ENCODE data around the gene MINK1.

The MINK1 gene

GRCh38 chr17:4886830-4887229 lies 53.7 kb downstream of the MINK1 start:
- Histone ChIP-seq H3K27ac (ENCODE audit: low read length) (no peak overlapping the region), H3K9me3 (ENCODE audit: insufficient read depth, low read depth, low read length) (no peaks in the 10 kb centered on the region), H3K4me1 (ENCODE audit: insufficient read depth, low read length) (no peaks in the 10 kb centered on the region), H3K4me3 (ENCODE audit: low read length) (no peak overlapping the region), H3K9ac (ENCODE audit: low read depth, low read length) (no peak overlapping the region), H3K36me3 (ENCODE audit: insufficient read depth, low read depth, low read length) (peaks cover 58% of the 10 kb centered on the region), H3K27me3 (ENCODE audit: insufficient read depth, low read length) (no peaks in the 10 kb centered on the region)

- no peaks in the 10 kb centered on the region for H3K27me3 ChIP-seq (ENCODE audit: insufficient read depth, low read length)
- H3K9ac ChIP-seq (ENCODE audit: low read depth, low read length) = no peak overlapping the region
- H3K4me3 ChIP-seq (ENCODE audit: low read length) = no peak overlapping the region
- no peaks in the 10 kb centered on the region for H3K9me3 ChIP-seq (ENCODE audit: insufficient read depth, low read depth, low read length)
- H3K4me1 ChIP-seq (ENCODE audit: insufficient read depth, low read length) = no peaks in the 10 kb centered on the region
- peaks cover 57% of the 10 kb centered on the region for H3K36me3 ChIP-seq (ENCODE audit: insufficient read depth, low read depth, low read length)
- H3K27ac ChIP-seq (ENCODE audit: low read length) = no peak overlapping the region
These were observed 54.4 kb downstream of the MINK1 start for GRCh38 chr17:4887581-4887980.

DNA sequence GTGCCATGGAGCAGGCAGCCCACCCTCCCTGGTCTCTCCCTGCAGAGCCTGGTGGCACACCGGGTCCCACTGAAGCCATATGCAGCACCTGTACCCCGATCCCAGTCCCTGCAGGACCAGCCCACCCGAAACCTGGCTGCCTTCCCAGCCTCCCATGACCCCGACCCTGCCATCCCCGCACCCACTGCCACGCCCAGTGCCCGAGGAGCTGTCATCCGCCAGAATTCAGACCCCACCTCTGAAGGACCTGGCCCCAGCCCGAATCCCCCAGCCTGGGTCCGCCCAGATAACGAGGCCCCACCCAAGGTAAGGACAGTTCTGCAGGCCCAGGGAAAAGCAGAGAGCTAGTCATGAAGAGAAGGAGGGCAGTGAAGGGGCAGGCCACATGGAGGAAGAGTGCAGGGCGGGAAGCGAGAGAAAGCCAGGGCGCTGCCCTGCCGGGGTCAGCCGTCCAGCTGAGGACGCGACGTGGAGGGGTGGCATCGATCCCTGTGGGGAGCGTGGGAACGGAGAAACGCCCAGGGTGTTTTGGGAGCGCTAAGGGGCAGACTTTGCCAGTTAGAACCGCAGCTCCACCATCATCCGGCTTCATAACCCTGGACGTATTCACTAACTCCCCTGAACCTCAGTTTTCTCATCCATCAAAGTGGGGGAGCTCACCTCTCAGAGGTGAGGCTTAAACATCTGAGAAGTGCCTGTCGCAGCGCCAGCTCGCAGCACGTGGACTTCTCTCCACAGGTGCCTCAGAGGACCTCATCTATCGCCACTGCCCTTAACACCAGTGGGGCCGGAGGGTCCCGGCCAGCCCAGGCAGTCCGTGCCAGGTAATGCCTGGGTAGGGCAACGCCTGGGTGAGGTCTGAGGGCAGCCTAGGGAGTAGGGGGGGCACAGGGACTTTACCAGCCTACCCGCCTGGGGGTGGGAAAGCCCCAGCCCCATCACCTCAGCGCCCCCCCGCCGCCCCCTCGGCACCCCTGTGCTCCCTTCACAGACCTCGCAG lies 58.6 kb downstream of the MINK1 start:
- no peaks in the 10 kb centered on the region for H3K9me3 ChIP-seq (ENCODE audit: insufficient read depth, low read depth, low read length)
- no peak overlapping the region for H3K4me3 ChIP-seq (ENCODE audit: low read length)
- no peaks in the 10 kb centered on the region for H3K27me3 ChIP-seq (ENCODE audit: insufficient read depth, low read length)
- H3K4me1 ChIP-seq (ENCODE audit: insufficient read depth, low read length) = no peaks in the 10 kb centered on the region
- H3K36me3 ChIP-seq (ENCODE audit: insufficient read depth, low read depth, low read length) = peaks cover 62% of the 10 kb centered on the region
- no peak overlapping the region for H3K9ac ChIP-seq (ENCODE audit: low read depth, low read length)
- H3K27ac ChIP-seq (ENCODE audit: low read length) = no peak overlapping the region

GRCh38 chr17:4892499-4893221 lies 59.5 kb downstream of the MINK1 start:
- Histone ChIP-seq H3K36me3 (ENCODE audit: insufficient read depth, low read depth, low read length) (peaks cover 61% of the 10 kb centered on the region), H3K9ac (ENCODE audit: low read depth, low read length) (no peak overlapping the region), H3K4me1 (ENCODE audit: insufficient read depth, low read length) (no peaks in the 10 kb centered on the region), H3K4me3 (ENCODE audit: low read length) (no peak overlapping the region), H3K27me3 (ENCODE audit: insufficient read depth, low read length) (no peaks in the 10 kb centered on the region), H3K27ac (ENCODE audit: low read length) (no peak overlapping the region), H3K9me3 (ENCODE audit: insufficient read depth, low read depth, low read length) (no peaks in the 10 kb centered on the region)

DNA sequence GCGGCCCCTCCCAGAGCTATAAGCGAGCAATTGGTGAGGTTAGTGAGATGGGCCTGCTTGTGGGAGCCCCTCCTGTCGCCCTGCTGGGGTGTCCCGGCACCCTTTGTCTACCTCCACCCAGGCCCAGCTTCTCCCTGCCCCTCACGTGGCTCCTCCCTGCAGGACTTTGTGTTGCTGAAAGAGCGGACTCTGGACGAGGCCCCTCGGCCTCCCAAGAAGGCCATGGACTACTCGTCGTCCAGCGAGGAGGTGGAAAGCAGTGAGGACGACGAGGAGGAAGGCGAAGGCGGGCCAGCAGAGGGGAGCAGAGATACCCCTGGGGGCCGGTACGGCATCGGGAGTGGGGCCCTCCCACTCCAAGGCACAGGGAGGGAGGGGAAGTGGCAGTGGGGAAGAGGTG lies 60.1 kb downstream of the MINK1 start:
- H3K9ac ChIP-seq (ENCODE audit: low read depth, low read length) = no peak overlapping the region
- no peak overlapping the region for H3K4me3 ChIP-seq (ENCODE audit: low read length)
- H3K9me3 ChIP-seq (ENCODE audit: insufficient read depth, low read depth, low read length) = no peaks in the 10 kb centered on the region
- H3K4me1 ChIP-seq (ENCODE audit: insufficient read depth, low read length) = no peaks in the 10 kb centered on the region
- H3K27me3 ChIP-seq (ENCODE audit: insufficient read depth, low read length) = no peaks in the 10 kb centered on the region
- no peak overlapping the region for H3K27ac ChIP-seq (ENCODE audit: low read length)
- H3K36me3 ChIP-seq (ENCODE audit: insufficient read depth, low read depth, low read length) = peaks cover 61% of the 10 kb centered on the region

DNA sequence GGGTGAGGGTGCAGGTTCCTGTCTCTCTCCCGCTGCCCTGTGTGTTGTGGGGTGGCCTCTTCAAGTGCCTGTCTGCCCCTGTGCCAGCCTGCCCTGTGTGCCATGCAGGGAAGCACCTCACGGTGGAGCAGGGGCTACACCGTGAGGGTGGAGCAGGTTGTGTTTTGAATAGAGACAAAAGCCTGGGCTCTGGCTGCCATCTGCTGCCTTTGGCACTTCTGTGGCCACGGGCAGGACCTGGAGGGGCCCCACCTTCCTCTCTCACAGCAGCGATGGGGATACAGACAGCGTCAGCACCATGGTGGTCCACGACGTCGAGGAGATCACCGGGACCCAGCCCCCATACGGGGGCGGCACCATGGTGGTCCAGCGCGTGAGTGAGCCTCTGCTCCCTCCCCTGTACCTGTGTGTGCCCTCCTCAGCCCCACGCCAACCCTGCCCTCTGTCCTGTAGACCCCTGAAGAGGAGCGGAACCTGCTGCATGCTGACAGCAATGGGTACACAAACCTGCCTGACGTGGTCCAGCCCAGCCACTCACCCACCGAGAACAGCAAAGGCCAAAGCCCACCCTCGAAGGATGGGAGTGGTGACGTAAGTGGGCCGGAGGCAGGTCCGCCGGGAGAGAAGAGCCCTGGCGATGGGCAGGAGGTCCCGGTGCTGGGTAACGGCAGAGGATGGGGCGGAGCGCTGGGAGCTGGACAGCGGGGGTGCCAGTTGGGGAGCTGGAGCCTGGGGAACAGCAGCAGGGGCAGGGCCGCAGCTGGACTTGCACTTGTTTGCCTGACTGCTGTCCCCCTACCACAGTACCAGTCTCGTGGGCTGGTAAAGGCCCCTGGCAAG lies 60.8 kb downstream of the MINK1 start:
- Histone ChIP-seq H3K4me3 (ENCODE audit: low read length) (no peak overlapping the region), H3K36me3 (ENCODE audit: insufficient read depth, low read depth, low read length) (peaks cover 61% of the 10 kb centered on the region), H3K9me3 (ENCODE audit: insufficient read depth, low read depth, low read length) (no peaks in the 10 kb centered on the region), H3K9ac (ENCODE audit: low read depth, low read length) (no peak overlapping the region), H3K4me1 (ENCODE audit: insufficient read depth, low read length) (no peaks in the 10 kb centered on the region), H3K27me3 (ENCODE audit: insufficient read depth, low read length) (no peaks in the 10 kb centered on the region), H3K27ac (ENCODE audit: low read length) (no peak overlapping the region)

DNA sequence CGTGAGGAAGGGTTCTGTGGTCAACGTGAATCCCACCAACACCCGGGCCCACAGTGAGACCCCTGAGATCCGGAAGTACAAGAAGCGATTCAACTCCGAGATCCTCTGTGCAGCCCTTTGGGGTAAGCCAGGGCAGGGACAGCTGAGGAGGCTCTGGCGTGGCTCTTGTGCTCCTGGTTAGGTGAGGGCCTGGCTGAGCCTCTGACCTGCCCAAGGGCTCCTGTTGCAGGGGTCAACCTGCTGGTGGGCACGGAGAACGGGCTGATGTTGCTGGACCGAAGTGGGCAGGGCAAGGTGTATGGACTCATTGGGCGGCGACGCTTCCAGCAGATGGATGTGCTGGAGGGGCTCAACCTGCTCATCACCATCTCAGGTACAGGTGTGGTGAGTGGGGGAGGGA lies 62.0 kb downstream of the MINK1 start:
- peaks cover 61% of the 10 kb centered on the region for H3K36me3 ChIP-seq (ENCODE audit: insufficient read depth, low read depth, low read length)
- H3K4me3 ChIP-seq (ENCODE audit: low read length) = no peak overlapping the region

DNA sequence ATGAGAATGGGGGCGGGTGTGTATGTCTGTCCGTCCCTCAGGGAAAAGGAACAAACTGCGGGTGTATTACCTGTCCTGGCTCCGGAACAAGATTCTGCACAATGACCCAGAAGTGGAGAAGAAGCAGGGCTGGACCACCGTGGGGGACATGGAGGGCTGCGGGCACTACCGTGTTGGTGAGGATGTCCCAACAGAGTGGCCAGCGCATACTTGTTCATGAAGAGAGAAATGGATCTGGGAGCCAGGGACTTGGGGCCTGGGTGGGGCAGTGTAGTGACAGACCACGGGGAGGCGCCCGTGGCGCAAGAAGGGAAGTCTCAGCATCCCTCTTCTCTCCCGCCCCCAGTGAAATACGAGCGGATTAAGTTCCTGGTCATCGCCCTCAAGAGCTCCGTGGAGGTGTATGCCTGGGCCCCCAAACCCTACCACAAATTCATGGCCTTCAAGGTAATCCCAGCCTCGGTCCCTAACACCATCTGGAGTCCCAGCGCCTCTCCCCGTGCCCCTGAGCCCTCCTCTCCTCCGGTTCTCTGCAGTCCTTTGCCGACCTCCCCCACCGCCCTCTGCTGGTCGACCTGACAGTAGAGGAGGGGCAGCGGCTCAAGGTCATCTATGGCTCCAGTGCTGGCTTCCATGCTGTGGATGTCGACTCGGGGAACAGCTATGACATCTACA lies 62.7 kb downstream of the MINK1 start:
- Histone ChIP-seq H3K9ac (ENCODE audit: low read depth, low read length) (no peak overlapping the region), H3K4me3 (ENCODE audit: low read length) (no peak overlapping the region), H3K36me3 (ENCODE audit: insufficient read depth, low read depth, low read length) (peaks cover 54% of the 10 kb centered on the region), H3K9me3 (ENCODE audit: insufficient read depth, low read depth, low read length) (no peaks in the 10 kb centered on the region), H3K27me3 (ENCODE audit: insufficient read depth, low read length) (peaks cover 6% of the 10 kb centered on the region; the same call in 1 of the 2 replicates), H3K27ac (ENCODE audit: low read length) (no peak overlapping the region), H3K4me1 (ENCODE audit: insufficient read depth, low read length) (no peaks in the 10 kb centered on the region)

More for the DNA sequence above, 62.0 kb downstream of the MINK1 start:
- peaks cover 6% of the 10 kb centered on the region; the same call in 1 of the 2 replicates for H3K27me3 ChIP-seq (ENCODE audit: insufficient read depth, low read length)
- no peaks in the 10 kb centered on the region for H3K9me3 ChIP-seq (ENCODE audit: insufficient read depth, low read depth, low read length)
- H3K27ac ChIP-seq (ENCODE audit: low read length) = no peak overlapping the region
- no peak overlapping the region for H3K9ac ChIP-seq (ENCODE audit: low read depth, low read length)
- no peaks in the 10 kb centered on the region for H3K4me1 ChIP-seq (ENCODE audit: insufficient read depth, low read length)

DNA sequence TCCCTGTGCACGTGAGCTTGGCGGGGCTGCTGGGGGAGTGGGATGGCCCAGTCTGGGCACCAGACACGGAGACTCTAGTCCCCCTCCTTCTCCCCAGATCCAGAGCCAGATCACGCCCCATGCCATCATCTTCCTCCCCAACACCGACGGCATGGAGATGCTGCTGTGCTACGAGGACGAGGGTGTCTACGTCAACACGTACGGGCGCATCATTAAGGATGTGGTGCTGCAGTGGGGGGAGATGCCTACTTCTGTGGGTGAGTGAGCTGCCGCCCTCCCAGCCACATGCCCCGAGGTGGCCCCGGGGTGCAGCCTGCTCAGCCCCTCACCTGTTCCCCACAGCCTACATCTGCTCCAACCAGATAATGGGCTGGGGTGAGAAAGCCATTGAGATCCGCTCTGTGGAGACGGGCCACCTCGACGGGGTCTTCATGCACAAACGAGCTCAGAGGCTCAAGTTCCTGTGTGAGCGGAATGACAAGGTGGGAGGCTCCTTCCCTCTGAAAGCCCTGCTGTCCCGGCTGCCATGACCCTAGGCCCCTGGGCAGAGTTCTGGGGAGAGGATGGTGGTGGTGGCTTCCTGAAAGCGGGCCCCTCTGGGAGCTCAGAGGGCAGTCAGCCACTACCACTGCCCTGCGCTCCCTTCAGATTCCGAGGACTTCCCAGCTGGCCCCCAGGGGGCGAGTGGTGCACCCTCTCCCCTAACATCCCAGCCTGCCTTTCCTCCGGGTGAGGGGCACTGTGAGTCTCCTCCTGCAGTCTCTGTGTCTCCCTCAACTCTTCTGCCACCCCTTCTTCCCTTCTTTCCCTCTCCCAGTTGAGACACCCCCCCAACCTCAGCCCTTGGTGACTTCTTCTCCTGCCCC lies 63.4 kb downstream of the MINK1 start:
- Histone ChIP-seq H3K4me3 (ENCODE audit: low read length) (no peak overlapping the region), H3K36me3 (ENCODE audit: insufficient read depth, low read depth, low read length) (peaks cover 46% of the 10 kb centered on the region)

DNA sequence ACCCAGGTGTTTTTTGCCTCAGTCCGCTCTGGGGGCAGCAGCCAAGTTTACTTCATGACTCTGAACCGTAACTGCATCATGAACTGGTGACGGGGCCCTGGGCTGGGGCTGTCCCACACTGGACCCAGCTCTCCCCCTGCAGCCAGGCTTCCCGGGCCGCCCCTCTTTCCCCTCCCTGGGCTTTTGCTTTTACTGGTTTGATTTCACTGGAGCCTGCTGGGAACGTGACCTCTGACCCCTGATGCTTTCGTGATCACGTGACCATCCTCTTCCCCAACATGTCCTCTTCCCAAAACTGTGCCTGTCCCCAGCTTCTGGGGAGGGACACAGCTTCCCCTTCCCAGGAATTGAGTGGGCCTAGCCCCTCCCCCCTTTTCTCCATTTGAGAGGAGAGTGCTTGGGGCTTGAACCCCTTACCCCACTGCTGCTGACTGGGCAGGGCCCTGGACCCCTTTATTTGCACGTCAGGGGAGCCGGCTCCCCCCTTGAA lies 64.1 kb downstream of the MINK1 start:
- Histone ChIP-seq H3K27me3 (ENCODE audit: insufficient read depth, low read length) (peaks cover 6% of the 10 kb centered on the region; the same call in 1 of the 2 replicates), H3K4me1 (ENCODE audit: insufficient read depth, low read length) (no peaks in the 10 kb centered on the region), H3K27ac (ENCODE audit: low read length) (no peak overlapping the region), H3K4me3 (ENCODE audit: low read length) (no peak overlapping the region), H3K9me3 (ENCODE audit: insufficient read depth, low read depth, low read length) (no peaks in the 10 kb centered on the region), H3K9ac (ENCODE audit: low read depth, low read length) (no peak overlapping the region), H3K36me3 (ENCODE audit: insufficient read depth, low read depth, low read length) (peaks cover 42% of the 10 kb centered on the region)

More for the DNA sequence above, 63.4 kb downstream of the MINK1 start:
- Histone ChIP-seq H3K9ac (ENCODE audit: low read depth, low read length) (no peak overlapping the region), H3K9me3 (ENCODE audit: insufficient read depth, low read depth, low read length) (no peaks in the 10 kb centered on the region), H3K27ac (ENCODE audit: low read length) (no peak overlapping the region), H3K4me1 (ENCODE audit: insufficient read depth, low read length) (no peaks in the 10 kb centered on the region), H3K27me3 (ENCODE audit: insufficient read depth, low read length) (peaks cover 6% of the 10 kb centered on the region; the same call in 1 of the 2 replicates)
